Lower leg skin (tissue), 3 donors: ENCODE data around the gene CDKAL1.

ENCODE experiments used
- POLR2A ChIP-seq, 2 donors: fragments of 450-650 bp; IDR thresholded peaks; one replicate each; pipeline ENCODE4 v1.6.1; 2016 to 2017; ENCODE audit warnings: antibody characterized with exemption in 2 of 2, mild to moderate bottlenecking in 1 of 2, moderate library complexity in 1 of 2
- TF ChIP-seq, protein P1 (sequence below), 3 donors: fragments of 450-650 bp; IDR thresholded peaks; one replicate each; pipeline ENCODE4 v1.5.1; 2016; ENCODE audit warnings: antibody characterized with exemption in 3 of 3, mild to moderate bottlenecking in 3 of 3, moderate library complexity in 2 of 3

DNA sequence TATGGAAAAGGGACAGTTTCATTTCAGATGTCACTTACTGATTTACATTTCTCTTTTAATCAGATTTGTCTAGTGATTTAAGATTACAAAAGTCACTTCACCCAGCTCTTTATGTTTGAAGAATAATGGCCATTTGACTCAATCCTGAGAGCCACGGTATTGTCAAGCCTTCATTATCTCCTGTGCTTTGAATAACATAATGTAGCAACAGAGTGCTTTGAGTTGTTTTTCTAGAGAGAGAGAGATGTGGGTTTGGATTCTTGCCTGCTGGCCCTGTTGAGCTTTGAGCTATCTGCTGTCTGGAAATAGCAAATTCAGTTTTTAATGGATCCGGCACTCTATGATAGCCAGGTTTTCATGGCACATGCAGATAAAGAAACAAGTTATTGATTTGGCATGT, 580.9 kb downstream of the CDKAL1 start:
- TF ChIP-seq, protein P1, sequence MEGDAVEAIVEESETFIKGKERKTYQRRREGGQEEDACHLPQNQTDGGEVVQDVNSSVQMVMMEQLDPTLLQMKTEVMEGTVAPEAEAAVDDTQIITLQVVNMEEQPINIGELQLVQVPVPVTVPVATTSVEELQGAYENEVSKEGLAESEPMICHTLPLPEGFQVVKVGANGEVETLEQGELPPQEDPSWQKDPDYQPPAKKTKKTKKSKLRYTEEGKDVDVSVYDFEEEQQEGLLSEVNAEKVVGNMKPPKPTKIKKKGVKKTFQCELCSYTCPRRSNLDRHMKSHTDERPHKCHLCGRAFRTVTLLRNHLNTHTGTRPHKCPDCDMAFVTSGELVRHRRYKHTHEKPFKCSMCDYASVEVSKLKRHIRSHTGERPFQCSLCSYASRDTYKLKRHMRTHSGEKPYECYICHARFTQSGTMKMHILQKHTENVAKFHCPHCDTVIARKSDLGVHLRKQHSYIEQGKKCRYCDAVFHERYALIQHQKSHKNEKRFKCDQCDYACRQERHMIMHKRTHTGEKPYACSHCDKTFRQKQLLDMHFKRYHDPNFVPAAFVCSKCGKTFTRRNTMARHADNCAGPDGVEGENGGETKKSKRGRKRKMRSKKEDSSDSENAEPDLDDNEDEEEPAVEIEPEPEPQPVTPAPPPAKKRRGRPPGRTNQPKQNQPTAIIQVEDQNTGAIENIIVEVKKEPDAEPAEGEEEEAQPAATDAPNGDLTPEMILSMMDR (IDR thresholded peaks at IDR 0.05), result no peak
- no peak for TF ChIP-seq POLR2A (IDR thresholded peaks at IDR 0.05)
